Cardiac atrium fibroblast (primary cell): Measurements from ENCODE around the gene ZNF473. TPM values are rescaled to one million over a fixed set of nuclear protein-coding genes. Genes with fewer than 3 reads are reported as not detected.

Source experiments
- total RNA-seq: library from RNA; depleted of rRNA; stranded (reverse); fragments of >200 nt; gene quantifications from 2 replicates; pipeline ENCODE4 v1.2.3, GENCODE V29; 2015

Gene ZNF473
- 6.5 and 11.3 TPM in 2 replicates for total RNA-seq

DNA sequence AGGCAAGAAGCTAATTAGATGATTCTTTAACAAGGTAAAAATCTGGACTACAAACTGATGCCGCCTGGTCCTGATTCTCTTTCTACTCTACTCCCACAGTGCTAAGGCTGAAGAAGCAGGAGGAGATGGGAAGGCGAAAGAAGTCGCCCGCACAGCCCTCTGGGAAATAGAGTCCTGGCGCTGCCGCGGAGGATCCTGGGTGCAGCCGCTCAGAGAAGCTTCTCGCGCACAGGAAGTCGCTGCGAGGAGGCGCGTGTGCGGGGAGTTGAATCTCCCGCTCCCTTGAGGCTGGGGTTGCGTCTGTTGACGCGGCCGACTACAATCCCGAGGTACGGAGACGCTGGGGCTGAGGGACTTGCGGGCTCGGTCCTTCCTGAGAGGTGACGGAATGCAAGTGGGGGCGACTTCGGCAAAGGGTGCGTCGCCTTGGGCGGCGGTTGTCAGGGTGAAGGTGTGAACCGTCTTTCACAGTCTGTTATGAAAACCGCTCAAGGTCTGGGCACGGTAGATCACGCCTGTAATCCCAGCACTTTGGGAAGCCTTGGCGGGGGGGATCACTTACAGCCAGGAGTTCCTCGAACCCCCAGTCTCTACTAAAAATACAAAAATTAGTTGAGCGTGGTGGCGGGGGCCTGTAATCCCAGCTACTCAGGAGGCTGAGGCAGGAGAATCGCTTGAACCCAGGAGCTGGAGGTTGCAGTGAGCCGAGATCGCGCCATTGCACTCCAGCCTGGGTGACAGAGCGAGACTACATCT lies at the start of gene ZNF473:
Gene ZNF473 (plus strand): TSS at position 212 of the 756 bp plus-strand sequence. CDS start 5,078 bp downstream, outside the sequence.

DNA sequence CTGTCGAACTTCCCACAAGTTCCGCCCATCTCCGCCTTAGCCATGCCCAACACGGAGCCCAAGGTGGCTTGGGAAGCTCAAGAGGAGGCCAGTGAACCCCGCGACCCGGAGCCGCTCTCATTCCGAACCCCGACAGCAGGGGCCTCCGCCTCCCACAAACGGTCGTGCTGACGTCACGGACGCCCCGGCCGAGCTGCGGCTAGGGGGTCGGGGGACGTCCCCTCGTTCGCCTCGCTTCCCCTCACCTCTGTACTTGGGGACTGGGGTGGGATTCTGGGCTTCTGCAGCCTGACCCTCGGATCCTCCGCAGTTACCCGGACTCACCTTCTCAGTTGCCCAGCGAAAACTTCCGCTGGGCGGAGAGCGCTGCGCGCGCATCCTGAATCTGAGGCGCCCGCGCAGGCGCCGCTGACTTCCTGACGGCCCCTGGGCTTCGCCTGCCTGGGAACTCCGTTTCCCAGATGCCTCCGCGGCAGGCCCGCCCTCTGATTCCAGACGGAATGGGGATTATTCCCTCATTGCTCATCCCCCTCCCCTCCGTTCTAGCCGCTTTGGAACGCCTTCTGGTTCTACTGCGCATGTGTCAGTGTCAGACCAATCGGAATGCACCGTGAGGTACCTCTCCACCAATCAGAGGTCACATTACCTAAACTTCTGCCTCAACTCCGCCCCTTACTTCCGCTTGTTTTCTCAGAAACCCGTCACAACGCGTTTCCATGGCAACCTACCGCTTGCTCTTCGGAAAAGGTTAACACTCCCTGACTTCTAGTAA lies 597 bp upstream of the ZNF473 start, which contains the start of gene VRK3:
Gene VRK3 (minus strand): TSS at position 351 of the 772 bp plus-strand sequence. CDS start 9,210 bp downstream, outside the sequence.

Other genes with a start within 250 kb of the ZNF473 start
- 12.2 and 15.2 TPM in 2 replicates for gene FUZ, start 212.7 kb upstream of the ZNF473 start, total RNA-seq
- gene MED25, start 207.7 kb upstream of the ZNF473 start, total RNA-seq = 20.3 and 20.9 TPM in 2 replicates
- gene PTOV1, start 174.8 kb upstream of the ZNF473 start, total RNA-seq = 72.9 and 91.9 TPM in 2 replicates
- 25.3 and 57.9 TPM in 2 replicates for gene PNKP, start 158.4 kb upstream of the ZNF473 start, total RNA-seq
- gene AKT1S1, start 148.7 kb upstream of the ZNF473 start, total RNA-seq = 23.7 and 28.3 TPM in 2 replicates
- gene TBC1D17, start 148.3 kb upstream of the ZNF473 start, total RNA-seq = 20.4 and 27.7 TPM in 2 replicates
- gene IL4I1, start 129.1 kb upstream of the ZNF473 start, total RNA-seq = not detected in 2 replicates
- gene ATF5, start 96.8 kb upstream of the ZNF473 start, total RNA-seq = 28.0 and 31.4 TPM in 2 replicates
- 27.4 and 33.2 TPM in 2 replicates for gene NUP62, start 96.5 kb upstream of the ZNF473 start, total RNA-seq
- not detected in 2 replicates for gene SIGLEC11, start 64.8 kb upstream of the ZNF473 start, total RNA-seq
- 20.4 and 28.2 TPM in 2 replicates for gene VRK3, start 633 bp upstream of the ZNF473 start, total RNA-seq
- not detected in 2 replicates for gene IZUMO2, start 137.3 kb downstream of the ZNF473 start, total RNA-seq
- 0.49 TPM in 1 of 2 replicates, not detected in the other for gene MYH14, start 177.6 kb downstream of the ZNF473 start, total RNA-seq